ENCODE results near the gene HOXD8. TPM values are rescaled to one million over a fixed set of nuclear protein-coding genes. Genes with fewer than 3 reads are reported as not detected.
A peak's percentile ranks its signal among the peaks of the same experiment; 100 is the strongest.

Gene HOXD8
- polyA plus RNA-seq, 4 donors = 169 to 217 (median 195) TPM

GRCh38 chr2:176127774-176128072, 1.8 kb upstream of the HOXD8 start:
- no peak for DNase-seq (ENCODE audit: low read depth in 4 of 4, low spot score in 2 of 4)

GRCh38 chr2:176128172-176128981, 1.1 kb upstream of the HOXD8 start:
- DNase-seq (ENCODE audit: low read depth in 4 of 4, low spot score in 2 of 4) = no peak

GRCh38 chr2:176129813-176130146, 275 bp downstream of the HOXD8 start:
- DNase-seq (ENCODE audit: low read depth in 4 of 4, low spot score in 2 of 4) = no peak

- peak in 1 of 4 donors; percentile 93 for DNase-seq (ENCODE audit: low read depth in 4 of 4, low spot score in 2 of 4)
Observed at GRCh38 chr2:176130147-176130956, 847 bp downstream of the HOXD8 start.

GRCh38 chr2:176130957-176131847, 1.7 kb downstream of the HOXD8 start:
- DNase-seq (ENCODE audit: low read depth in 4 of 4, low spot score in 2 of 4) = no peak

GRCh38 chr2:176131848-176132158, 2.3 kb downstream of the HOXD8 start:
- DNase-seq (ENCODE audit: low read depth in 4 of 4, low spot score in 2 of 4) = no peak

GRCh38 chr2:176132205-176133171, 3.0 kb downstream of the HOXD8 start:
- DNase-seq (ENCODE audit: low read depth in 4 of 4, low spot score in 2 of 4) = no peak

- no peak for DNase-seq (ENCODE audit: low read depth in 4 of 4, low spot score in 2 of 4)
Observed at GRCh38 chr2:176133389-176133788, 3.9 kb downstream of the HOXD8 start.

GRCh38 chr2:176134035-176134434, 4.5 kb downstream of the HOXD8 start:
- DNase-seq (ENCODE audit: low read depth in 4 of 4, low spot score in 2 of 4) = no peak

- DNase-seq (ENCODE audit: low read depth in 4 of 4, low spot score in 2 of 4) = no peak
Observed at GRCh38 chr2:176135035-176135440, 5.5 kb downstream of the HOXD8 start.

GRCh38 chr2:176136374-176137251, 7.1 kb downstream of the HOXD8 start:
- no peak for DNase-seq (ENCODE audit: low read depth in 4 of 4, low spot score in 2 of 4)

- DNase-seq (ENCODE audit: low read depth in 4 of 4, low spot score in 2 of 4) = no peak
Observed at GRCh38 chr2:176137252-176137580, 7.7 kb downstream of the HOXD8 start.

- DNase-seq (ENCODE audit: low read depth in 4 of 4, low spot score in 2 of 4) = no peak
Observed at GRCh38 chr2:176137906-176138305, 8.4 kb downstream of the HOXD8 start.

- no peak for DNase-seq (ENCODE audit: low read depth in 4 of 4, low spot score in 2 of 4)
Observed at GRCh38 chr2:176138526-176138922, 9.0 kb downstream of the HOXD8 start.

- no peak for DNase-seq (ENCODE audit: low read depth in 4 of 4, low spot score in 2 of 4)
Observed at GRCh38 chr2:176138923-176139660, 9.6 kb downstream of the HOXD8 start.

- no peak for DNase-seq (ENCODE audit: low read depth in 4 of 4, low spot score in 2 of 4)
Observed at GRCh38 chr2:176139661-176140512, 10.4 kb downstream of the HOXD8 start.

- no peak for DNase-seq (ENCODE audit: low read depth in 4 of 4, low spot score in 2 of 4)
Observed at GRCh38 chr2:176140513-176141317, 11.2 kb downstream of the HOXD8 start.
